GM23338 (cell line): ENCODE data around the gene MTURN. TPM values are rescaled to one million over a fixed set of nuclear protein-coding genes. Genes with fewer than 3 reads are reported as not detected.
A peak's percentile ranks its signal among the peaks of the same experiment; 100 is the strongest.

Experiments
- ATAC-seq: fragments of 200-7000 bp; cut with Tn5 transposase; 3 replicates; pipeline ENCODE4 v1.9.1; 2020
- DNase-seq: peaks from one replicate; pipeline ENCODE4 v3.0.0-alpha.2; 2015; ENCODE audit warnings: low spot score
- H2AFZ ChIP-seq: fragments of 200-600 bp; sonication (generic); 2 replicates; pipeline ENCODE4 v1.8.0; 2016; ENCODE audit warnings: antibody characterized with exemption, mild to moderate bottlenecking, moderate library complexity
- H3F3A ChIP-seq: fragments of 200-600 bp; sonication (generic); replicated peaks from 2 replicates; pipeline ENCODE4 v1.8.0; 2017; ENCODE audit warnings: antibody characterized with exemption, mixed run types, low read depth
- H3K27ac ChIP-seq: fragments of 200-600 bp; sonication (generic); 2 replicates; pipeline ENCODE4 v1.6.1; 2016; ENCODE audit warnings: low read depth
- H3K27me3 ChIP-seq: fragments of 200-600 bp; sonication (generic); 2 replicates; pipeline ENCODE4 v1.8.0; 2016; ENCODE audit warnings: mild to moderate bottlenecking, mixed run types, moderate library complexity; ENCODE audit not compliant: insufficient read depth
- H3K36me3 ChIP-seq: fragments of 200-600 bp; sonication (generic); 2 replicates; pipeline ENCODE4 v1.8.0; 2016; ENCODE audit warnings: mild to moderate bottlenecking; ENCODE audit not compliant: insufficient read depth
- H3K4me1 ChIP-seq: fragments of 200-600 bp; sonication (generic); 2 replicates; pipeline ENCODE4 v1.8.0; 2016; ENCODE audit warnings: mild to moderate bottlenecking, moderate library complexity; ENCODE audit not compliant: insufficient read depth
- H3K4me2 ChIP-seq: fragments of 200-600 bp; sonication (generic); 2 replicates; pipeline ENCODE4 v1.7.1; 2017; ENCODE audit warnings: mixed run types
- H3K4me3 ChIP-seq: fragments of 200-600 bp; sonication (generic); 2 replicates; pipeline ENCODE4 v1.6.1; 2016; ENCODE audit warnings: mixed run types
- H3K79me2 ChIP-seq: fragments of 200-600 bp; sonication (generic); replicated peaks from 2 replicates; pipeline ENCODE4 v1.8.0; 2017; ENCODE audit warnings: mild to moderate bottlenecking; ENCODE audit not compliant: insufficient read depth
- H3K9me2 ChIP-seq: fragments of 200-600 bp; sonication (generic); 2 replicates; pipeline ENCODE4 v1.8.0; 2017; ENCODE audit not compliant: insufficient read depth
- H4K20me1 ChIP-seq: fragments of 200-600 bp; sonication (generic); replicated peaks from 2 replicates; pipeline ENCODE4 v1.8.0; 2017; ENCODE audit warnings: mild to moderate bottlenecking; ENCODE audit not compliant: insufficient read depth
- H3K27ac Mint-ChIP-seq: 2 replicates; pipeline ENCODE4 v1.8.0; 2020; ENCODE audit warnings: inconsistent platforms, mild to moderate bottlenecking, moderate library complexity, mixed read lengths
- H3K27me3 Mint-ChIP-seq: 3 replicates; pipeline ENCODE4 v1.8.0; 2022; ENCODE audit warnings: low read depth, mild to moderate bottlenecking, moderate library complexity, mixed read lengths, inconsistent platforms; ENCODE audit not compliant: insufficient read depth, poor library complexity
- H3K36me3 Mint-ChIP-seq: 3 replicates; pipeline ENCODE4 v1.8.0; 2021; ENCODE audit warnings: low read depth, mild to moderate bottlenecking, inconsistent platforms, moderate library complexity, mixed read lengths
- H3K4me1 Mint-ChIP-seq: 3 replicates; pipeline ENCODE4 v1.8.0; 2020; ENCODE audit warnings: mild to moderate bottlenecking, inconsistent platforms, mixed read lengths
- H3K4me3 Mint-ChIP-seq: 3 replicates; pipeline ENCODE4 v1.8.0; 2021; ENCODE audit warnings: moderate library complexity, mild to moderate bottlenecking, inconsistent platforms, mixed read lengths
- H3K9me3 Mint-ChIP-seq: 3 replicates; pipeline ENCODE4 v1.8.0; 2020; ENCODE audit warnings: moderate library complexity, mild to moderate bottlenecking, inconsistent platforms, mixed read lengths
- ETS1 ChIP-seq: IDR thresholded peaks from 2 replicates; pipeline ENCODE4 v1.6.1; 2016; ENCODE audit warnings: antibody characterized with exemption
- EZH2 ChIP-seq: fragments of 200-600 bp; sonication (generic); IDR thresholded peaks from one replicate; pipeline ENCODE4 v1.8.0; 2017; ENCODE audit warnings: antibody characterized with exemption, mild to moderate bottlenecking, low read depth; ENCODE audit not compliant: unreplicated experiment
- JUNB ChIP-seq: IDR thresholded peaks from one replicate; pipeline ENCODE4 v1.6.1; 2016; ENCODE audit warnings: antibody characterized with exemption; ENCODE audit not compliant: unreplicated experiment
- REST ChIP-seq: IDR thresholded peaks from one replicate; pipeline ENCODE4 v1.6.1; 2018; ENCODE audit warnings: antibody characterized with exemption; ENCODE audit not compliant: unreplicated experiment
- STAT1 ChIP-seq: IDR thresholded peaks from one replicate; pipeline ENCODE4 v1.6.1; 2016; ENCODE audit warnings: antibody characterized with exemption; ENCODE audit not compliant: unreplicated experiment
- ZNF114 ChIP-seq: fragments of 250-450 bp; sonication (Bioruptor Pico); IDR thresholded peaks from 2 replicates; pipeline ENCODE4 v1.5.0; 2020; ENCODE audit warnings: mild to moderate bottlenecking, moderate library complexity
- polyA plus RNA-seq: library from polyadenylated mRNA; unstranded; fragments of >200 nt; fragmentation: Nextera tagmentation; extraction: Ambion mirVana; gene quantifications from 2 replicates; pipeline ENCODE4 v1.2.1, GENCODE V29; 2016
- total RNA-seq: library from RNA; depleted of rRNA; stranded (reverse); fragments of >200 nt; shearing (Covaris generic); gene quantifications from 2 replicates; pipeline ENCODE4 v1.2.3, GENCODE V29; 2014

The MTURN gene
- total and polyA plus RNA-seq, 2 experiments from 2014 or later = 3.1 to 8.7 TPM

GRCh38 chr7:30201921-30202320 is 67.1 kb downstream of the MTURN start:
- no peaks in the 10 kb centered on the region for H3K79me2 ChIP-seq
- Mint-ChIP-seq H3K36me3 (peaks cover 16% of the 10 kb centered on the region), H3K9me3 (peaks cover 19% of the 10 kb centered on the region), H3K27me3 (peaks cover 5% of the 10 kb centered on the region), H3K27ac (no peak overlapping the region), H3K4me3 (no peak overlapping the region), H3K4me1 (no peaks in the 10 kb centered on the region)
- no peaks in the 10 kb centered on the region for H3K4me1 ChIP-seq
- H4K20me1 ChIP-seq = no peaks in the 10 kb centered on the region
- TF ChIP-seq EZH2 (no peak), STAT1 (no peak), ZNF114 (no peak), JUNB (no peak)
- no peak overlapping the region for H3K4me3 ChIP-seq
- no peaks in the 10 kb centered on the region for H3K27me3 ChIP-seq
- H3K9me2 ChIP-seq = 0 out of 2 replicates have a peak, but pooled peaks cover 2% of the 10 kb centered on the region
- H3K27ac ChIP-seq = no peak overlapping the region
- H3F3A ChIP-seq = no peaks in the 10 kb centered on the region
- no peak overlapping the region for H2AFZ ChIP-seq
- no peaks in the 10 kb centered on the region for H3K36me3 ChIP-seq
- ATAC-seq (no peak), DNase-seq (no peak)
- H3K4me2 ChIP-seq = no peak overlapping the region

GRCh38 chr7:30202671-30203070 is 67.9 kb downstream of the MTURN start:
- Mint-ChIP-seq H3K36me3 (peaks cover 11% of the 10 kb centered on the region), H3K27ac (no peak overlapping the region), H3K27me3 (peaks cover 3% of the 10 kb centered on the region), H3K4me1 (no peaks in the 10 kb centered on the region), H3K4me3 (no peak overlapping the region), H3K9me3 (peaks cover 11% of the 10 kb centered on the region; the same call in 2 of the 3 replicates)
- H3K27me3 ChIP-seq = no peaks in the 10 kb centered on the region
- 0 out of 2 replicates have a peak, but pooled peaks cover 2% of the 10 kb centered on the region for H3K9me2 ChIP-seq
- H3K4me2 ChIP-seq = no peak overlapping the region
- H4K20me1 ChIP-seq = no peaks in the 10 kb centered on the region
- H3K27ac ChIP-seq = no peak overlapping the region
- no peaks in the 10 kb centered on the region for H3K4me1 ChIP-seq
- no peaks in the 10 kb centered on the region for H3K79me2 ChIP-seq
- TF ChIP-seq ZNF114 = no peak
- no peak for TF ChIP-seq EZH2
- no peaks in the 10 kb centered on the region for H3F3A ChIP-seq
- H2AFZ ChIP-seq = no peak overlapping the region
- no peaks in the 10 kb centered on the region for H3K36me3 ChIP-seq
- ATAC-seq (no peak), DNase-seq (no peak)
- H3K4me3 ChIP-seq = no peak overlapping the region

GRCh38 chr7:30206491-30206890 is 71.7 kb downstream of the MTURN start:
- Histone ChIP-seq H3K27ac (no peak overlapping the region), H3K36me3 (no peaks in the 10 kb centered on the region), H3K4me1 (no peaks in the 10 kb centered on the region), H4K20me1 (no peaks in the 10 kb centered on the region), H3K4me2 (no peak overlapping the region), H3K9me2 (0 out of 2 replicates have a peak, but pooled peaks cover 2% of the 10 kb centered on the region), H2AFZ (no peak overlapping the region), H3F3A (no peaks in the 10 kb centered on the region), H3K4me3 (no peak overlapping the region), H3K79me2 (no peaks in the 10 kb centered on the region), H3K27me3 (no peaks in the 10 kb centered on the region)
- Mint-ChIP-seq H3K36me3 (no peaks in the 10 kb centered on the region), H3K4me1 (no peaks in the 10 kb centered on the region), H3K4me3 (no peak overlapping the region), H3K27me3 (peaks cover 7% of the 10 kb centered on the region), H3K27ac (no peak overlapping the region), H3K9me3 (no peaks in the 10 kb centered on the region)
- DNase-seq (peak; percentile 10), ATAC-seq (no peak; the same call in 2 of the 3 replicates)
- TF ChIP-seq ETS1 = no peak
- no peak for TF ChIP-seq EZH2
- no peak for TF ChIP-seq REST
